ENCODE results near the gene TFCP2. TPM values are rescaled to one million over a fixed set of nuclear protein-coding genes. Genes with fewer than 3 reads are reported as not detected.

Gene TFCP2
- total and polyA plus RNA-seq, 2 of the 13 experiments (the other 11 are each of a cell fraction or from before 2014, with no cell fraction given): 7.6 to 10.0 TPM

- no peak for TF ChIP-seq ZBTB44 (CRISPR knock-in tag; IDR thresholded peaks at IDR 0.05)
- no peak for TF ChIP-seq ZBTB26 (CRISPR knock-in tag; IDR thresholded peaks at IDR 0.05; ENCODE audit: borderline replicate concordance)
Observed at GRCh38 chr12:51075390-51075789, 97.5 kb downstream of the TFCP2 start (continued).

- Histone ChIP-seq H2AFZ (ENCODE audit: low read length) (no peak overlapping the region), H3K9me3 (ENCODE audit: low read length) (no peaks in the 10 kb centered on the region), H3K4me3 (replicated peaks in 1 of 3; ENCODE audit: insufficient read depth in 1 of 3, low read depth in 2 of 3, low read length in 3 of 3) (no peak overlapping the region), H3K4me2 (ENCODE audit: low read depth, low read length) (no peak overlapping the region), H3K79me2 (ENCODE audit: insufficient read depth, low read length) (no peaks in the 10 kb centered on the region), H3K9ac (ENCODE audit: insufficient read depth, low read depth, low read length) (no peak overlapping the region), H3K27me3 (ENCODE audit: control insufficient read depth in 1 of 2, insufficient read depth in 2 of 2, low read length in 2 of 2) (no peaks in the 10 kb centered on the region), H3K4me1 (ENCODE audit: insufficient read depth, low read length) (peaks cover 23% of the 10 kb centered on the region), H3K27ac (ENCODE audit: extremely low read length, insufficient read depth, low read length) (no peak overlapping the region), H4K20me1 (ENCODE audit: insufficient read depth, low read length) (no peaks in the 10 kb centered on the region), H3K36me3 (replicated peaks in 1 of 2; ENCODE audit: control insufficient read depth in 1 of 2, insufficient read depth in 2 of 2, low read length in 2 of 2) (peaks cover 6 to 22% of the 10 kb centered on the region in 2 experiments)
- intact Hi-C loops (cut with micrococcal nuclease; ENCODE audit: unreplicated experiment) (no loop called here), in situ Hi-C loops (cut with HindIII; ENCODE audit: extremely low pct_ligation_motif_present, low pct_unique_long_range_greater_than_20kb) (no loop called here)
- no peak for ATAC-seq
- POLR2A ChIA-PET: no interaction called here
- FAIRE-seq: no peak
- DNase-seq (ENCODE audit: low spot score): peak; percentile 16
- WGBS (ENCODE audit: low lambda C conversion rate): 97% methylated on average over 2 of the region's 2 CpGs
- TF ChIP-seq TFAP4 (IDR thresholded peaks at IDR 0.05; ENCODE audit: borderline replicate concordance, low read depth) (peak; percentile 53; the same call in 1 of the 2 replicates), RFX1 (IDR thresholded peaks at IDR 0.05) (peak; percentile 34; the same call in 1 of the 2 replicates), ZBTB44 (CRISPR knock-in tag; IDR thresholded peaks at IDR 0.05) (no peak)
- BruUV-seq (replicated peaks): no TSS peak
- CTCF ChIA-PET (ENCODE audit: low intra/inter-chr PET ratio, low total read pairs): no interaction called here
Observed at GRCh38 chr12:51071663-51072062, 101.3 kb downstream of the TFCP2 start.

Data from HepG2 (cell line).